Suprapubic skin (tissue), 3 donors: ENCODE data around the gene NF1.

ENCODE experiments used
- EP300 ChIP-seq: sonication (generic); formaldehyde crosslinking; IDR thresholded peaks from one replicate; pipeline ENCODE4 v1.6.1; 2017; ENCODE audit warnings: antibody characterized with exemption
- POLR2A ChIP-seq, 2 donors: fragments of 450-650 bp; IDR thresholded peaks; one replicate each; pipeline ENCODE4 v1.6.1; 2017; ENCODE audit warnings: antibody characterized with exemption in 2 of 2, mild to moderate bottlenecking in 2 of 2, moderate library complexity in 2 of 2
- TF ChIP-seq, protein P1 (sequence below), 2 donors: fragments of 200-600 bp in 1 of 2; fragments of 450-650 bp in 1 of 2; sonication (generic) in 1 of 2; IDR thresholded peaks; one replicate each; pipeline ENCODE4 v1.5.1; 2016 to 2019; ENCODE audit warnings: antibody characterized with exemption in 2 of 2, mild to moderate bottlenecking in 1 of 2, moderate library complexity in 1 of 2

DNA sequence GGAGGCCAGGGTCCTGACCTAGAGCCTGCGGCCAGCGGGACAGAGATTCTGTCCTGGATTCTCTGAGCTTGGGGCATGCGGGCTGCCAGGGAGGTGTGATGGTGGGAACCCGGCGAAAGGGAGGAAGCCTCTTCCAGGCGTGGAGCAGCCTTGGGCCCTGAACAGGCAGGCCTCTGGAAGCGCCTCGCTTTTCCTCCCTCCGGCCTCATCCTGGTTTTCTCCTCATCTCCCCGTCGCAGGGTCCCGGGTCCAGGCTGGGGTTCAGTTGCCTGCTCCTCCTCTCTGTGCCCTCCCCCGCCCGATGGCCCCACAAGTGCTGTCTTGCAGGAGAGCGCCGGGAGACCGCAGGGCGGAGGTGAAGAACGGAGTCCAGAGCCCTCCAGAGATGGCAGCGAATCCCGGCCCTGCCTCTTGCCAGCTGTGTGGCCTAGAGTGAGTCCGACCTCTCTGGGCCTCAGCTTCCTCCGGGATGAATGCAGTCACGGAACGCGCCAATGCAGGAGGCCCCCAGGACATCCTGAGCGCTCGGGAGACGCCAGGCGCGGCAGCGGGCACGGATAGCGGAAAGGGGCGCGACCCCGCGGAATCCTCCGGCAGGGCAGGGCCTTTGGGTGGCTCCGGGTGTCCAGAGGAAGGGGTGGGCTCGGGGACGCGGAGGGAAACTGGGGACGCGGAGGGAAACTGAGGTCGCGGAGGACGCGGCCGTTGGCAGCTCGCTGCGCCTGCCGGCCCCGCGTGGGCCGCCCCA lies 296.1 kb downstream of the NF1 start:
- TF ChIP-seq EP300 = no peak
- TF ChIP-seq, protein P1, sequence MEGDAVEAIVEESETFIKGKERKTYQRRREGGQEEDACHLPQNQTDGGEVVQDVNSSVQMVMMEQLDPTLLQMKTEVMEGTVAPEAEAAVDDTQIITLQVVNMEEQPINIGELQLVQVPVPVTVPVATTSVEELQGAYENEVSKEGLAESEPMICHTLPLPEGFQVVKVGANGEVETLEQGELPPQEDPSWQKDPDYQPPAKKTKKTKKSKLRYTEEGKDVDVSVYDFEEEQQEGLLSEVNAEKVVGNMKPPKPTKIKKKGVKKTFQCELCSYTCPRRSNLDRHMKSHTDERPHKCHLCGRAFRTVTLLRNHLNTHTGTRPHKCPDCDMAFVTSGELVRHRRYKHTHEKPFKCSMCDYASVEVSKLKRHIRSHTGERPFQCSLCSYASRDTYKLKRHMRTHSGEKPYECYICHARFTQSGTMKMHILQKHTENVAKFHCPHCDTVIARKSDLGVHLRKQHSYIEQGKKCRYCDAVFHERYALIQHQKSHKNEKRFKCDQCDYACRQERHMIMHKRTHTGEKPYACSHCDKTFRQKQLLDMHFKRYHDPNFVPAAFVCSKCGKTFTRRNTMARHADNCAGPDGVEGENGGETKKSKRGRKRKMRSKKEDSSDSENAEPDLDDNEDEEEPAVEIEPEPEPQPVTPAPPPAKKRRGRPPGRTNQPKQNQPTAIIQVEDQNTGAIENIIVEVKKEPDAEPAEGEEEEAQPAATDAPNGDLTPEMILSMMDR (IDR thresholded peaks at IDR 0.05) = no peak
- TF ChIP-seq POLR2A (IDR thresholded peaks at IDR 0.05) = no peak
